Endodermal cell (in vitro differentiated cells): Measurements from ENCODE around the gene S100A11. TPM values are rescaled to one million over a fixed set of nuclear protein-coding genes. Genes with fewer than 3 reads are reported as not detected.

Source experiments
- DNase-seq: peaks from one replicate; pipeline ENCODE4 v3.0.0-alpha.2; 2017
- H3K27ac ChIP-seq: 2 replicates; pipeline ENCODE4 v1.5.1; 2013; ENCODE audit warnings: mild to moderate bottlenecking, low read depth, low read length, moderate library complexity
- H3K27me3 ChIP-seq: 2 replicates; pipeline ENCODE4 v1.6.1; 2013; ENCODE audit warnings: mild to moderate bottlenecking, low read length, moderate library complexity; ENCODE audit not compliant: insufficient read depth, control insufficient read depth, poor library complexity, severe bottlenecking
- H3K36me3 ChIP-seq: 2 replicates; pipeline ENCODE4 v1.7.0; 2013; ENCODE audit warnings: mild to moderate bottlenecking, low read length, moderate library complexity; ENCODE audit not compliant: control insufficient read depth, insufficient read depth
- H3K4me1 ChIP-seq: one replicate; pipeline ENCODE4 v1.7.0; 2013; ENCODE audit warnings: low read length; ENCODE audit not compliant: control insufficient read depth, insufficient read depth
- H3K4me3 ChIP-seq: 2 replicates; pipeline ENCODE4 v1.5.1; 2013; ENCODE audit warnings: mild to moderate bottlenecking, low read length, moderate library complexity
- H3K9ac ChIP-seq: 2 replicates; pipeline ENCODE4 v1.6.1; 2013; ENCODE audit warnings: mild to moderate bottlenecking, low read length, moderate library complexity; ENCODE audit not compliant: poor library complexity, severe bottlenecking; ENCODE audit errors: extremely low read depth
- H3K9me3 ChIP-seq: 2 replicates; pipeline ENCODE4 v1.6.1; 2013; ENCODE audit warnings: mild to moderate bottlenecking, low read length, moderate library complexity; ENCODE audit not compliant: control insufficient read depth
- H3K27ac Mint-ChIP-seq: 2 replicates; pipeline ENCODE4 v1.8.0; 2020; ENCODE audit warnings: mixed read lengths
- H3K27me3 Mint-ChIP-seq: 2 replicates; pipeline ENCODE4 v1.8.0; 2021; ENCODE audit warnings: mild to moderate bottlenecking, mixed read lengths; ENCODE audit not compliant: insufficient read depth
- H3K36me3 Mint-ChIP-seq: 2 replicates; pipeline ENCODE4 v1.8.0; 2020; ENCODE audit warnings: low read depth, mixed read lengths
- H3K4me1 Mint-ChIP-seq: 2 replicates; pipeline ENCODE4 v1.8.0; 2020; ENCODE audit warnings: mixed read lengths
- H3K4me3 Mint-ChIP-seq: 2 replicates; pipeline ENCODE4 v1.8.0; 2020; ENCODE audit warnings: mild to moderate bottlenecking, moderate library complexity, mixed read lengths
- H3K9me3 Mint-ChIP-seq: 2 replicates; pipeline ENCODE4 v1.8.0; 2020; ENCODE audit warnings: mild to moderate bottlenecking, mixed read lengths
- WGBS, 2 experiments: methylation state at CpG; one replicate each; pipeline versions ENCODE4 v1.1.5 to v1.1.7; 2013; ENCODE audit warnings: missing lambda C conversion rate in 2 of 2, mixed read lengths in 1 of 2; ENCODE audit not compliant: insufficient coverage in 1 of 2, insufficient read length in 1 of 2; 5-methylcytosine and 5-hydroxymethylcytosine counted together
- total RNA-seq, 2 donors: library from RNA; stranded (reverse); fragmentation: NEBNext Ultra II Directional in 1 of 2; extraction: Animal tissue kit (Norgen Biotek cat#: 25700) in 1 of 2; gene quantifications; 2 replicates in 1 of 2; 3 replicates in 1 of 2; pipeline ENCODE4 v1.2.1, GENCODE V29; 2021
- TF ChIP-seq, protein P1 (sequence below): fragments of 200-600 bp; sonication (generic); conservative IDR thresholded peaks from 2 replicates; pipeline ENCODE4 v1.5.0; 2021; ENCODE audit warnings: antibody characterized with exemption, mild to moderate bottlenecking

S100A11 gene
- total RNA-seq, 2 donors from 2014 or later: 163 to 248 TPM

GRCh38 chr1:152042030-152042429, 5.2 kb upstream of the S100A11 start:
- peaks cover 3% of the 10 kb centered on the region for H3K27me3 Mint-ChIP-seq
- no peak for DNase-seq
- no peak overlapping the region for H3K27ac ChIP-seq
- H3K9me3 Mint-ChIP-seq: no peaks in the 10 kb centered on the region
- H3K4me3 Mint-ChIP-seq: no peak overlapping the region
- TF ChIP-seq, protein P1, sequence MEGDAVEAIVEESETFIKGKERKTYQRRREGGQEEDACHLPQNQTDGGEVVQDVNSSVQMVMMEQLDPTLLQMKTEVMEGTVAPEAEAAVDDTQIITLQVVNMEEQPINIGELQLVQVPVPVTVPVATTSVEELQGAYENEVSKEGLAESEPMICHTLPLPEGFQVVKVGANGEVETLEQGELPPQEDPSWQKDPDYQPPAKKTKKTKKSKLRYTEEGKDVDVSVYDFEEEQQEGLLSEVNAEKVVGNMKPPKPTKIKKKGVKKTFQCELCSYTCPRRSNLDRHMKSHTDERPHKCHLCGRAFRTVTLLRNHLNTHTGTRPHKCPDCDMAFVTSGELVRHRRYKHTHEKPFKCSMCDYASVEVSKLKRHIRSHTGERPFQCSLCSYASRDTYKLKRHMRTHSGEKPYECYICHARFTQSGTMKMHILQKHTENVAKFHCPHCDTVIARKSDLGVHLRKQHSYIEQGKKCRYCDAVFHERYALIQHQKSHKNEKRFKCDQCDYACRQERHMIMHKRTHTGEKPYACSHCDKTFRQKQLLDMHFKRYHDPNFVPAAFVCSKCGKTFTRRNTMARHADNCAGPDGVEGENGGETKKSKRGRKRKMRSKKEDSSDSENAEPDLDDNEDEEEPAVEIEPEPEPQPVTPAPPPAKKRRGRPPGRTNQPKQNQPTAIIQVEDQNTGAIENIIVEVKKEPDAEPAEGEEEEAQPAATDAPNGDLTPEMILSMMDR: no peak
- peaks cover 3% of the 10 kb centered on the region for H3K4me1 ChIP-seq
- H3K36me3 Mint-ChIP-seq: no peaks in the 10 kb centered on the region
- 82 to 86% methylated on average over 1 of the region's 1 CpG for WGBS, 2 experiments
- peaks cover 21% of the 10 kb centered on the region for H3K4me1 Mint-ChIP-seq
- H3K27me3 ChIP-seq: peaks cover 26% of the 10 kb centered on the region
- H3K9me3 ChIP-seq: no peaks in the 10 kb centered on the region
- H3K4me3 ChIP-seq: no peak overlapping the region
- no peaks in the 10 kb centered on the region for H3K36me3 ChIP-seq
- H3K9ac ChIP-seq: no peak overlapping the region
- no peak overlapping the region for H3K27ac Mint-ChIP-seq

DNA sequence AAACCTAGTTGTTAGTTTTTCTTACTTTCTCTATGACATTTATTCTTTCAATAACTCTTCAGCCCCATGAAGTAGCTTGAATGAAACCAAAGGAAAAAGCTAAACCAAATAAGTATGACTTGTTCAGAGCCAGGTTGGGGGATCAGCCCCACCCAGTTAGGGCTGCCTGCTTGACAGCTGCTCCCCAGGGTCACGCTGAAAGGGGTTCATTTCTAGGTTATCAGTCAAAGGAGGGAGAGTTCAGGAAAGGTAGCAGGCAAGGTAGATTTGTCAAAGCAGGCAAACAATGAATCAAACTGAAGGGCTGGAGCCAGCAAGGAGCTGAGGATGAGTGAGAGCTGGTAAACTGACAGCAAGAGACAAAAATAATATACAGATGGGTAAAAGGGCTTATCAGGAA, 3.1 kb upstream of the S100A11 start:
- TF ChIP-seq, protein P1: no peak
- Histone ChIP-seq H3K4me1 (peaks cover 5% of the 10 kb centered on the region), H3K4me3 (no peak overlapping the region), H3K27ac (no peak overlapping the region), H3K9me3 (no peaks in the 10 kb centered on the region), H3K36me3 (no peaks in the 10 kb centered on the region), H3K9ac (no peak overlapping the region), H3K27me3 (peaks cover 26% of the 10 kb centered on the region)
- H3K27me3 Mint-ChIP-seq: peaks cover 3% of the 10 kb centered on the region
- 82 to 90% methylated on average over 1 of the region's 1 CpG for WGBS, 2 experiments
- H3K27ac Mint-ChIP-seq: no peak overlapping the region
- peak; percentile 12 for DNase-seq
- no peaks in the 10 kb centered on the region for H3K36me3 Mint-ChIP-seq
- no peaks in the 10 kb centered on the region for H3K9me3 Mint-ChIP-seq
- H3K4me1 Mint-ChIP-seq: peaks cover 33% of the 10 kb centered on the region
- no peak overlapping the region for H3K4me3 Mint-ChIP-seq

DNA sequence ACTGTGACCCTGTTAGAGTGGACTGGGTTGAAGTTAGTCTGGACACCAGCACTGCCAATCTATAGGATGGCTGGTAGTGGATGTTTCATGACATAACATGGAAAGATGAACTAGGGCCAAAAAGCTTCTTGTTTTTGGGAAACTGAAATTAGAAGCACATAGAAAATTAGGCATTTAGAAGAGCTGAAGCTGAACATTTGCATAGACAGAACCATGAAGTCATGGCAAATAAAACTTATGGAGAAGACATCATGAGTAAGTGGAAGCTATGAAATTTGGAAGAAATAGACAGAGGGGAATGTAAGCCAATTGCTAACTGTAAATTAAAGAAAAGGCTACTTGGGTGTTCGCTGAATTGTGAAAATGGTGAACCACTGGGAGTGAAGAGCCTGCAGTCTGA, 2.7 kb upstream of the S100A11 start:
- H3K36me3 ChIP-seq: no peaks in the 10 kb centered on the region
- DNase-seq: no peak
- H3K9ac ChIP-seq: no peak overlapping the region
- peaks cover 26% of the 10 kb centered on the region for H3K27me3 ChIP-seq
- H3K27ac ChIP-seq: no peak overlapping the region
- no peak overlapping the region for H3K27ac Mint-ChIP-seq
- no peak overlapping the region for H3K4me3 Mint-ChIP-seq
- H3K36me3 Mint-ChIP-seq: no peaks in the 10 kb centered on the region
- peaks cover 3% of the 10 kb centered on the region for H3K27me3 Mint-ChIP-seq
- TF ChIP-seq, protein P1: no peak
- WGBS, 2 experiments: 91 to 100% methylated on average over 1 of the region's 1 CpG
- no peaks in the 10 kb centered on the region for H3K9me3 Mint-ChIP-seq
- no peaks in the 10 kb centered on the region for H3K9me3 ChIP-seq
- H3K4me1 Mint-ChIP-seq: peaks cover 35% of the 10 kb centered on the region
- H3K4me1 ChIP-seq: peaks cover 8% of the 10 kb centered on the region
- H3K4me3 ChIP-seq: no peak overlapping the region
